H1 (cell line): Measurements from ENCODE around the gene THADA. TPM values are rescaled to one million over a fixed set of nuclear protein-coding genes. Genes with fewer than 3 reads are reported as not detected.

Experiments
- CTCF ChIA-PET: fragments of 300-600 bp; sonication (Branson Sonifier 250); formaldehyde crosslinking; loops from one replicate; lab custom pipeline; 2021; ENCODE audit not compliant: partially characterized antibody; lab: Charles Lee
- POLR2A ChIA-PET: fragments of 300-600 bp; sonication (Branson Sonifier 250); formaldehyde crosslinking; loops from one replicate; lab custom pipeline; 2021; ENCODE audit warnings: inconsistent platforms; ENCODE audit not compliant: partially characterized antibody; lab: Charles Lee
- DNase-seq, 2 experiments: peaks; one replicate each; pipeline versions ENCODE4 v3.0.0 to v3.0.0-alpha.2; 2010 to 2022; ENCODE audit warnings: low spot score in 2 of 2, low read depth in 1 of 2, mixed read lengths in 1 of 2
- FAIRE-seq: peaks from 2 replicates; lab custom pipeline; 2011; peaks lifted over from hg19 to GRCh38; lab: Jason Lieb, UNC
- H2AFZ ChIP-seq: 2 replicates; pipeline ENCODE4 v1.8.1; 2012; ENCODE audit warnings: low read length, inconsistent platforms
- H2AK5ac ChIP-seq: 2 replicates; pipeline ENCODE4 v1.6.1; 2013; ENCODE audit warnings: low read depth, low read length
- H2BK120ac ChIP-seq: replicated peaks from 2 replicates; pipeline ENCODE3; 2013; ENCODE audit warnings: low read depth, low read length, inconsistent platforms
- H2BK12ac ChIP-seq: 2 replicates; pipeline ENCODE4 v1.6.1; 2013; ENCODE audit warnings: low read depth, low read length
- H2BK15ac ChIP-seq: 2 replicates; pipeline ENCODE4 v1.6.1; 2013; ENCODE audit warnings: low read length
- H2BK20ac ChIP-seq: 2 replicates; pipeline ENCODE4 v1.6.1; 2013; ENCODE audit warnings: low read length
- H2BK5ac ChIP-seq: 2 replicates; pipeline ENCODE4 v1.6.1; 2013; ENCODE audit warnings: low read depth, low read length
- H3K14ac ChIP-seq: 2 replicates; pipeline ENCODE4 v1.6.1; 2013; ENCODE audit warnings: inconsistent platforms; ENCODE audit not compliant: insufficient read length
- H3K18ac ChIP-seq: 2 replicates; pipeline ENCODE4 v1.6.1; 2013; ENCODE audit warnings: low read length; ENCODE audit errors: extremely low read depth
- H3K23ac ChIP-seq: 2 replicates; pipeline ENCODE4 v1.6.1; 2013; ENCODE audit warnings: inconsistent platforms; ENCODE audit not compliant: insufficient read length
- H3K23me2 ChIP-seq: 2 replicates; pipeline ENCODE4 v1.6.1; 2013; ENCODE audit warnings: low read depth, low read length
- H3K27ac ChIP-seq: 2 replicates; pipeline ENCODE4 v1.6.1; 2011; ENCODE audit warnings: low read depth, low read length, inconsistent platforms
- H3K27me3 ChIP-seq, 4 experiments: replicated peaks in 1 of 4; 1 replicate in 1 of 4; 2 replicates in 3 of 4; pipeline versions ENCODE4 v1.6.1 to v1.8.1; 2011 to 2013; ENCODE audit warnings: low read length in 3 of 4, mild to moderate bottlenecking in 3 of 4, inconsistent platforms in 2 of 4, mixed read lengths in 2 of 4, moderate library complexity in 1 of 4; ENCODE audit not compliant: control insufficient read depth in 3 of 4, insufficient read depth in 3 of 4; ENCODE audit errors: extremely low read depth in 1 of 4
- H3K36me3 ChIP-seq, 4 experiments: 2 replicates each; pipeline versions ENCODE4 v1.6.1 to v1.8.1; 2011 to 2013; ENCODE audit warnings: mild to moderate bottlenecking in 4 of 4, low read length in 3 of 4, moderate library complexity in 2 of 4, control low read depth in 1 of 4, inconsistent platforms in 1 of 4; ENCODE audit not compliant: insufficient read depth in 4 of 4, control insufficient read depth in 2 of 4
- H3K4ac ChIP-seq: replicated peaks from 2 replicates; pipeline ENCODE3; 2013; ENCODE audit warnings: low read length, low read depth, mixed read lengths, inconsistent platforms; ENCODE audit not compliant: insufficient read length
- H3K4me1 ChIP-seq, 4 experiments: replicated peaks in 1 of 4; 1 replicate in 1 of 4; 2 replicates in 3 of 4; pipeline versions ENCODE4 v1.6.1 to v1.8.1; 2011 to 2013; ENCODE audit warnings: low read length in 3 of 4, inconsistent platforms in 2 of 4, mixed read lengths in 1 of 4; ENCODE audit not compliant: insufficient read depth in 4 of 4, control insufficient read depth in 3 of 4
- H3K4me2 ChIP-seq, 2 experiments: 2 replicates each; pipeline versions ENCODE4 v1.6.1 to v1.8.1; 2011 to 2013; ENCODE audit warnings: low read depth in 2 of 2, low read length in 2 of 2, control low read depth in 1 of 2, inconsistent platforms in 1 of 2, mild to moderate bottlenecking in 1 of 2; ENCODE audit not compliant: insufficient read depth in 1 of 2
- H3K4me3 ChIP-seq, 4 experiments: fragments of 200-600, 300-600 bp in 1 of 4; sonication (generic), shearing (Covaris generic), sonication (Bioruptor Twin) in 1 of 4; 2 replicates each; pipeline versions ENCODE4 v1.5.1 to v1.8.1; 2011 to 2016; ENCODE audit warnings: low read length in 4 of 4, low read depth in 3 of 4, control low read depth in 2 of 4, inconsistent platforms in 2 of 4, mild to moderate bottlenecking in 2 of 4, mixed read lengths in 1 of 4, moderate library complexity in 1 of 4; ENCODE audit not compliant: insufficient read depth in 2 of 4; ENCODE audit errors: extremely low read depth in 1 of 4
- H3K56ac ChIP-seq: replicated peaks from 2 replicates; pipeline ENCODE3; 2013; ENCODE audit warnings: low read depth, mild to moderate bottlenecking, mixed read lengths, low read length, inconsistent platforms; ENCODE audit not compliant: insufficient read length
- H3K79me1 ChIP-seq: 2 replicates; pipeline ENCODE4 v1.6.1; 2013; ENCODE audit warnings: low read depth, low read length, control low read depth
- H3K79me2 ChIP-seq, 2 experiments: 2 replicates each; pipeline versions ENCODE4 v1.6.1 to v1.8.1; 2012 to 2013; ENCODE audit warnings: low read length in 2 of 2, mild to moderate bottlenecking in 2 of 2, inconsistent platforms in 1 of 2; ENCODE audit not compliant: insufficient read depth in 2 of 2, control insufficient read depth in 1 of 2
- H3K9ac ChIP-seq, 4 experiments: replicated peaks in 1 of 4; 1 replicate in 1 of 4; 2 replicates in 3 of 4; pipeline versions ENCODE4 v1.6.1 to v1.8.1; 2011 to 2013; ENCODE audit warnings: low read depth in 3 of 4, low read length in 3 of 4, control low read depth in 2 of 4, mild to moderate bottlenecking in 2 of 4, moderate library complexity in 2 of 4, inconsistent platforms in 1 of 4; ENCODE audit errors: extremely low read depth in 1 of 4
- H3K9me3 ChIP-seq, 2 experiments: 2 replicates each; pipeline versions ENCODE4 v1.6.1 to v1.8.1; 2012 to 2013; ENCODE audit warnings: mild to moderate bottlenecking in 2 of 2, moderate library complexity in 2 of 2, control low read depth in 1 of 2, inconsistent platforms in 1 of 2, low read depth in 1 of 2, low read length in 1 of 2, mixed read lengths in 1 of 2; ENCODE audit not compliant: insufficient read depth in 2 of 2
- H4K20me1 ChIP-seq, 2 experiments: replicated peaks in 1 of 2; 2 replicates each; pipeline versions ENCODE3 to v1.8.1; 2011 to 2013; ENCODE audit warnings: inconsistent platforms in 2 of 2, low read length in 2 of 2, mild to moderate bottlenecking in 1 of 2; ENCODE audit not compliant: insufficient read depth in 2 of 2, control insufficient read depth in 1 of 2
- H4K5ac ChIP-seq: 2 replicates; pipeline ENCODE4 v1.6.1; 2013; ENCODE audit warnings: low read length, low read depth, mixed read lengths, inconsistent platforms; ENCODE audit not compliant: insufficient read length
- H4K8ac ChIP-seq: 2 replicates; pipeline ENCODE4 v1.8.0; 2013; ENCODE audit warnings: mild to moderate bottlenecking, moderate library complexity, low read length, inconsistent platforms; ENCODE audit not compliant: insufficient read depth; ENCODE audit errors: extremely low read depth
- H4K91ac ChIP-seq: replicated peaks from 2 replicates; pipeline ENCODE3; 2013; ENCODE audit warnings: low read length, mixed read lengths, inconsistent platforms; ENCODE audit not compliant: insufficient read length
- ATF3 ChIP-seq: IDR thresholded peaks from 2 replicates; pipeline ENCODE4 v1.6.1; 2011; ENCODE audit warnings: low read depth, mild to moderate bottlenecking, low read length; ENCODE audit not compliant: insufficient read depth
- EGR1 ChIP-seq: IDR thresholded peaks from 2 replicates; pipeline ENCODE4 v1.6.1; 2011; ENCODE audit warnings: low read depth, low read length, borderline replicate concordance
- GABPA ChIP-seq: IDR thresholded peaks from 2 replicates; pipeline ENCODE4 v1.6.1; 2011; ENCODE audit warnings: mild to moderate bottlenecking, low read length, moderate library complexity, borderline replicate concordance; ENCODE audit not compliant: insufficient read depth
- GTF2F1 ChIP-seq: IDR thresholded peaks from 2 replicates; pipeline ENCODE4 v1.6.1; 2012; ENCODE audit warnings: low read depth, low read length, improper control_type of control experiment, borderline replicate concordance
- KDM1A ChIP-seq: fragments of 200-600, 300-600 bp; sonication (generic); IDR thresholded peaks from 2 replicates; pipeline ENCODE4 v1.7.1; 2016; ENCODE audit warnings: mild to moderate bottlenecking, low read length, borderline replicate concordance
- MAX ChIP-seq: IDR thresholded peaks from 2 replicates; pipeline ENCODE4 v1.6.1; 2012; ENCODE audit warnings: inconsistent platforms
- POU5F1 ChIP-seq: IDR thresholded peaks from 2 replicates; pipeline ENCODE4 v1.6.1; 2011; ENCODE audit warnings: low read depth, mild to moderate bottlenecking, low read length, moderate library complexity
- SAP30 ChIP-seq: fragments of 300-600 bp; sonication (generic); IDR thresholded peaks from 2 replicates; pipeline ENCODE4 v1.7.1; 2012; ENCODE audit warnings: low read length, moderate library complexity, mild to moderate bottlenecking, inconsistent platforms; ENCODE audit not compliant: insufficient read depth, insufficient replicate concordance
- SIRT6 ChIP-seq: IDR thresholded peaks from one replicate; pipeline ENCODE4 v1.7.1; 2012; ENCODE audit warnings: low read length, inconsistent platforms
- SP1 ChIP-seq: IDR thresholded peaks from 2 replicates; pipeline ENCODE4 v1.6.1; 2011; ENCODE audit warnings: low read depth, low read length
- SP2 ChIP-seq: IDR thresholded peaks from 2 replicates; pipeline ENCODE4 v1.6.1; 2012; ENCODE audit warnings: mild to moderate bottlenecking, low read length, inconsistent platforms
- TBP ChIP-seq: IDR thresholded peaks from 2 replicates; pipeline ENCODE4 v1.6.1; 2011; ENCODE audit warnings: low read depth, low read length, improper control_type of control experiment
- WGBS, 2 experiments: shearing (Covaris generic) in 1 of 2; methylation state at CpG; one replicate each; pipeline versions ENCODE4 v1.1.6 to v1.1.7; 2013 to 2015; ENCODE audit warnings: low lambda C conversion rate in 2 of 2, mixed read lengths in 2 of 2, inconsistent platforms in 1 of 2, low coverage in 1 of 2, missing lambda C conversion rate in 1 of 2; ENCODE audit not compliant: insufficient replicate concordance in 2 of 2, insufficient coverage in 1 of 2, insufficient read length in 1 of 2; ENCODE audit errors: extremely low coverage in 1 of 2, missing lambda C conversion rate in 1 of 2; 5-methylcytosine and 5-hydroxymethylcytosine counted together
- polyA plus RNA-seq, 7 experiments: library from polyadenylated mRNA; depleted of rRNA in 3 of 7; stranded (reverse) in 5 of 7; unstranded in 2 of 7; fragments of >200 nt in 5 of 7; fragments of 200-250 nt in 2 of 7; gene quantifications; 1 replicate in 5 of 7; 2 replicates in 1 of 7; 4 replicates in 1 of 7; pipeline versions ENCODE4 v1.2.1 to v1.2.3, GENCODE V29; 2011 to 2013; ENCODE audit warnings: missing spikeins in 2 of 7, mixed read lengths in 2 of 7
- total RNA-seq: library from RNA; stranded (reverse); fragmentation: NEBNext Ultra II Directional; extraction: Animal tissue kit (Norgen Biotek cat#: 25700); gene quantifications from 2 replicates; pipeline ENCODE4 v1.2.1, GENCODE V29; 2021
- TF ChIP-seq, protein P1 (sequence below): IDR thresholded peaks from 2 replicates; pipeline ENCODE4 v1.6.1; 2011; ENCODE audit warnings: low read length, improper control_type of control experiment

Gene THADA
- total and polyA plus RNA-seq, 2 of the 8 experiments (the other 6 are each of a cell fraction or from before 2014, with no cell fraction given) = 22.4 to 26.8 TPM

- Histone ChIP-seq H3K18ac (no peak overlapping the region), H3K27me3 (no peaks in the 10 kb centered on the region), H3K79me1 (no peaks in the 10 kb centered on the region), H2BK5ac (no peak overlapping the region), H3K14ac (no peak overlapping the region), H3K27ac (no peak overlapping the region), H3K9ac (no peak overlapping the region), H2BK120ac (no peak overlapping the region), H4K8ac (no peak overlapping the region), H3K4ac (no peak overlapping the region), H3K56ac (no peak overlapping the region), H2AFZ (no peak overlapping the region), H3K23ac (no peak overlapping the region), H3K4me2 (no peak overlapping the region), H3K79me2 (no peaks in the 10 kb centered on the region), H4K5ac (no peak overlapping the region), H2BK15ac (no peak overlapping the region), H3K9me3 (no peaks in the 10 kb centered on the region), H3K4me1 (peaks cover 0 to 2% (median 0%) of the 10 kb centered on the region in 4 experiments; a peak in 2 of 7 replicates), H3K4me3 (no peak overlapping the region), H2BK20ac (no peak overlapping the region), H4K91ac (no peak overlapping the region), H3K36me3 (peaks cover 0 to 24% (median 5%) of the 10 kb centered on the region in 4 experiments; a peak in 2 of 8 replicates), H4K20me1 (no peaks in the 10 kb centered on the region), H2AK5ac (no peak overlapping the region), H2BK12ac (no peak overlapping the region), H3K23me2 (no peaks in the 10 kb centered on the region)
- FAIRE-seq (no peak), DNase-seq (no peak)
- CTCF ChIA-PET = interaction anchor here (1.2 kb wide), 1 partner anchor 19 kb away, joined by 3 read pairs; no protein-coding TSS in a partner anchor
- POLR2A ChIA-PET = no interaction called here
- 90% methylated on average over 2 of the region's 2 CpGs; no CpG with 5 or more reads in 1 of the 2 experiments for WGBS, 2 experiments
- TF ChIP-seq MAX = no peak
- TF ChIP-seq SAP30 = no peak
- TF ChIP-seq GTF2F1 = no peak
- no peak for TF ChIP-seq POU5F1
- TF ChIP-seq GABPA = no peak
- no peak for TF ChIP-seq KDM1A
- no peak for TF ChIP-seq TBP
- TF ChIP-seq EGR1 = no peak
- TF ChIP-seq, protein P1, sequence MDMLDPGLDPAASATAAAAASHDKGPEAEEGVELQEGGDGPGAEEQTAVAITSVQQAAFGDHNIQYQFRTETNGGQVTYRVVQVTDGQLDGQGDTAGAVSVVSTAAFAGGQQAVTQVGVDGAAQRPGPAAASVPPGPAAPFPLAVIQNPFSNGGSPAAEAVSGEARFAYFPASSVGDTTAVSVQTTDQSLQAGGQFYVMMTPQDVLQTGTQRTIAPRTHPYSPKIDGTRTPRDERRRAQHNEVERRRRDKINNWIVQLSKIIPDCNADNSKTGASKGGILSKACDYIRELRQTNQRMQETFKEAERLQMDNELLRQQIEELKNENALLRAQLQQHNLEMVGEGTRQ = no peak
- TF ChIP-seq SIRT6 = no peak
- TF ChIP-seq SP1 = no peak
- TF ChIP-seq SP2 = no peak
- TF ChIP-seq ATF3 = no peak
Measured at GRCh38 chr2:43560231-43560547, 35.6 kb downstream of the THADA start.
